Cerebellar nuclear complex (tissue), 1 donor: ENCODE results near the gene TLR6.
"Not testable (repeated sequence)": the region's sequence is repeated elsewhere in the genome, so short reads cannot be mapped to it uniquely, and the experiment has no call there.

ENCODE experiments used
- DNase-seq, 2 experiments: peaks; one replicate each; lab custom pipeline; 2025; lab: John Stamatoyannopoulos, UW

TLR6 gene

DNA sequence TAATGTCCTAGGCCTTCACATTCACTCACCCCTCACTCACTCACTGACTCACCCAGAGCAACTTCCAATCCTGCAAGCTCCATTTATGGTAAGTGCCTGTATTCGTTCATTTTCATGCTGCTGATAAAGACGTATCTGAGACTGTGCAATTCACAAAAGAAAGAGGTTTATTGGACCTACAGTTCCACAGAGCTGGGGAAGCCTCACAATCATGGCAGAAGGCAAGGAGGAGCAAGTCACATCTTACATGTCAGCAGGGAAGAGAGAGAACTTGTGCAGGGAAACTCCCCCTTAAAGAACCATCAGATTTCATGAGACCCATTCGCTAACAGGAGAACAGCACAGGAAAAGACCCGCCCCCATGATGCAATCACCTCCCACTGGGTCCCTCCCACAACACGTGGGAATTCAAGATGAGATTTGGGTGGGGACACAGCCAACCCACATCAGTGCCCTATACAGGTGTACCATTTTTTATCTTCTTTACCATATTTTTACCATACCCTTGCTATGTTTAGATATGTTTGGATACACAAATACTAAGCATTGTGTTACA lies 33.8 kb downstream of the TLR6 start:
- DNase-seq: no peak

DNA sequence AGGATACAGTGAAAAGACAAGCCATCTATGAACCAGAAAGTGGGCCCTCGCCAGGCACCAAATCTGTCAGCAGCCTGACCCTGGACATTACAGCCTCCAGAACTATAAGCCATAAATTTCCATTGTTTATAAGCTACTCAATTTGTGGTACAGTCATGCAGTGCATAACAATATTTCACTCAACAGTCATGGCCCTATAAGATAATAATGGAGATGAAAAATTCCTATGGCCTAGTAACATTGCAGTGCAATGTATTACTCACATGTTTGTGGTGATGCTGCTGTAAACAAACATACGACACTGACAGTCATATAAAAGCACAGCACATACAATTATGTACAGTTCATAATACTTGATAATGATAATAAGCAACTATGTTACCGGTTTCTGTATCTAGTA lies 34.9 kb downstream of the TLR6 start:
- no peak for DNase-seq

DNA sequence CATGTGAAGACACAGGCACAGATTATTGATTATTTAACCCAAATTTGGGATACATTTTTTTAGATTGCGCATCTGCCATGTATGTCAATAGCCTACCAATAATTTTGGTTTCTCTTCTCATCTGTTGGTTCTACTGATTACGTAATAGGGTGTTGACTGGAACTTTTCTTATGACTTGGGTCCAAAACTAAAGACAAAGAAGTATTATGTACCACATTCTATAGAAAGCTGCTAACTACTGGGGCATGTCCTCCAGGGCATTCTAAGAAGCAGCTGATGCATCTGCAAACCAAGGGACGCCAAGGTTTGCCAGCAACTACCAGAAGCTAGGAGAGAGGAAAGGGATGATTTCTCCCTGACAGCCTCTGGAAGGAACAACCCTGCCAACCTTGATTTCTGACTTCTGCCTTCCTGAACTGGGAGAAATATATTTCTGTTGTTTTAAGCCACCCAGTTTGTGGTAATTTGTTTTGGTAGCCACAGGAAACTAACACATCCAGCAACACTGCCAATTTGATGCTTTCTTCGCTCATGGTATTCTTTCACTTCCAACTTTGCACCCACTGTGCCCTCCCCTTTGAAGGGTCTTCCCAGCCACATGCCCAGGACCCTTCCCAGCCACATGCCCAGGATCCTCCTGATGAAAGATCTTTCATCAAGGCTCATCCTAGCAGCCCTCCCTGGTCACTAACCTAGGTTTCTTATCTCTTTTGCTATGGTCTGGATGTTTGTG lies 36.1 kb downstream of the TLR6 start:
- DNase-seq: no peak

DNA sequence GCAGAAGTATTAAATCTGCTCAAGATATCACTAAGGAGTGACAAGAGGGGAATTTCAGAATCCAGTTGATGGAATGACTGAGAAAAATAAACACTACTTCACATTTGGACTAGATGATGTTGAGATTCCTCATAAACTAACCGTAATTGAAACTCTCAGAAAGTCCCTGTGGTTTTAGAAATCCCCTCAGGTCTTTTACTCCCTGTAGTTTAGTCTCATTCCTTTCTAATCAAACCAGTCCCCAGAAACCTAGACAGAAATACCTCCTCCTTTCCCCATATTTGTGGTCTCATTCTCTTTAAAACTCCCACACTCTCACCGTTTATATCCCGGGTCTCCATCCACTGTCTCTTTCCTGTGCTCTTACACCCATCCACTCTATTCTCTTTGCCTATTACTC lies 37.0 kb downstream of the TLR6 start:
- no peak for DNase-seq

DNA sequence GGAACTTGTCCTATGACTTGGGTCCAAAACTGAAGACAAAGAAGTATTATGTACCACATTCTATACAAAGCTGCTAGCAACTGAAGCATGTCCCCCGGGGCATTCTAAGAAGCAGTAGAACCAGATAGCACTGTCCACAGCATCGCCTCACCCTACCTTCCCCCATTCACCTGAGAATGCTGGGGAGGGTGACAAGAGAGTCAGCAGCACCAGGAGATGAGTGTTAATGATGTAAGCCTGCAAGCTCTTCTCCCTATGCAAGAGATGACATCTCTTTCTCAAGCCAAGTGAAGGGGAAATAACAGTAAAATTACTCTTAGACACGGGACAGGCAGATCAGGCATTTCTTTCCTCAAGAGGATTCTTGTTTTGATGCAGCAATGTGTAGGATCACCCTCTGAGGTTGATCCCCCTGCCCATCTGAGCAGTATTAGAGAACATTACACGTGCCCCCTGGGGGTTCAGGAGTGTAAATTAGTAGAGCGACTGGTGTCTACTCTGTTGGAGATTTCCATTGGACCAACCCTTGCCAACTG lies 38.1 kb downstream of the TLR6 start:
- DNase-seq: no peak

DNA sequence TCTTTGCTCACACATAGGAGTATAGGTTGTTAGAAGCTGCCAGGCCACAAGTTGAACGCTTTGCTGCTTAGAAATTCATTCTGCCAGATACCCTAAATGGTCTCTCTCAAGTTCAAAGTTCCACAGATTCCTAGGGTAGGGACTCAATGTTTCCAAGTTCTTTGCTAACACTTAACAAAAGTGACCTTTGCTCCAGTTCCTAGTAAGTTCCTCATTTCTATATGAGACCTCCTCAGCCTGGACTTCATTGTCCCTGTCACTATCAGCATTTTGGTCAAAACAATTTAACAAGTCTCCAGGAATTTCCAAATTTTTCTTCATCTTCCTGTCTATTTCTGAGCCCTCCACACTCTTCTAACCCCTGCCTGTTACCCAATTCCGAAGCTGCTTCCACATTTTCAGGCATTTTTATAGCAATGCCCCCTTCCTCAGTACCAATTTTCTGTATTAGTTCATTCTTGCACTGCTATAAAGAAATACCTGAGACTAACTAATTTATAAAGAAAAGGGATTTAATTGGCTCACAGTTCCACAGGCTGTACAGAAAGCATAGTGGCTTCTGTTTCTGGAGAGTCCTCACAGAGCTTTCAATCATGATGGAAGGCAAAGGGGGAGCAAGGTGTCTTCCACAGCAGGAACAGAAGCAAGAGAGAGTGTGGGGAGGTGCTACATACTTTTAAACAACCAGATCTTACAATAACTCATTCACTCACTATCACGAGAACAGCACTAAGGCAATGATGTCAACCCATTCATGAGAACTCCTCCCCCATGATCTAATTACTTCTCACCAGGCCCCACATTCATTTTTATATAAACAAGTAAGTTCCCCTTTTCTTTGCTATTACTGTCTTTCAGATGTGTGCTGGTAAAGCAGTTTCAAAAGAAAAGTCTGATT lies 40.5 kb downstream of the TLR6 start:
- no peak for DNase-seq

DNA sequence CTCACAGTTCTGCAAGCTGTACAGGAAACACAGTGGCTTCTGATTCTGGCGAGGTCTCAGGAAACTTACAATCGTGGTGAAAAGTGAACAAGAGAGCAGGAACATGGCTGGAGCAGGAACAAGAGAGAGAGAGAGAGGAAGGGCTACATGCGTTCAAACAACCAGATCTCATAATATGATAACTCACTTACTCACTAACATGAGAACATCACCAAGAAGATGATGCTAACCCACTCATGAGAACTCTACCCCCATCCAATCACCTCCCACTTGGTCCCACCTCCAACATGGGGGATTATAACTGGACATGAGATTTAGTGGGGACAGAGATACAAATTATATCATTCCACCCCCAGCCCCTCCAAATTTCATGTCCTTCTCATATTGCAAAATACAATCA lies 42.2 kb downstream of the TLR6 start:
- no peak for DNase-seq

DNA sequence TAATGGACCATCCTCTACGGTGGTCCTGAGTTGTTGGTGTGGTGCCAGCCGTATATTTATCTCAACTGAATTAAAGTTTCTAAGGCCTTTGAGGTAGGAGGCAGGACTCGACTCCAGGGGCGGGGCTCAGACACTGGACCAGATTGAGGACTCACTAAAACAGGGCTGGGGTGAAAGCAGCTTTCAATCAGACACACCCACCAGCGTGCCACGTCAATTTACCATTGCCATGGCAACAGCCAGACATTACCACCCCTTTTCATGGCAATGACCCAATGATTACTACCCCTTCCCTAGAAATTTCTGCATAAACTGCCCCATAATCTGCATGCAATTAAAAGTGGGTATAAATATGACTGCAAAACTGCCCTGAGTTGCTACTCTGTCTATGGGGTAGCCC lies 45.3 kb downstream of the TLR6 start:
- DNase-seq: no peak

DNA sequence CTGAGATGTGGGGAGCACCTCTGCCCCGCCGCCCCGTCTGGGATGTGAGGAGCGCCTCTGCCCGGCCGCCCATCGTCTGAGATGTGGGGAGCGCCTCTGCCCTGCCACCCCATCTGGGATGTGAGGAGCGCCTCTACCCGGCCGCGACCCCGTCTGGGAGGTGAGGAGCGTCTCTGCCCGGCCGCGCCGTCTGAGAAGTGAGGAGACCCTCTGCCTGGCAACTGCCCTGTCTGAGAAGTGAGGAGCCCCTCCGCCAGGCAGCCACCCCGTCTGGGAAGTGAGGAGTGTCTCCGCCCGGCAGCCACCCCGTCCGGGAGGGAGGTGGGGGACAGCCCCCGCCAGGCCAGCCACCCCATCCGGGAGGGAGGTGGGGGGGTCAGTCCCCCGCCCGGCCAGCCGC lies 49.2 kb downstream of the TLR6 start:
- not testable (repeated sequence) for DNase-seq

DNA sequence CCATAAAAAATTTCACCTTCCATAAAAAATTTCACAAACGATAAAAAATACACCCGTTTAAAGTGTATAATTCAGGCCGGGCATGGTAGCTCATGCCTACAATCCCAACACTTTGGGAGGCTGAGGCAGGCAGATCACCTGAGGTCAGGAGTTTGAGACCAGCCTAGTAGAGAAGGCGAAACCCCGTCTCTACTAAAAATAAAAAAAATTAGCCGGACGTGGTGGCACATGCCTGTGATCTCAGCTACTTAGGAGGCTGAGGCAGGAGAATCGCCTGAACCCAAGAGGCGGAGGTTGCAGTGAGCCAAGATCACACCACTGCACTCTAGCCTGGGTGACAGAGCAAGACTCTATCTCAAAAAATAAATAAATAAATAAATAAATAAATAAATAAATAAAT lies 50.4 kb downstream of the TLR6 start:
- DNase-seq: not testable (repeated sequence)

DNA sequence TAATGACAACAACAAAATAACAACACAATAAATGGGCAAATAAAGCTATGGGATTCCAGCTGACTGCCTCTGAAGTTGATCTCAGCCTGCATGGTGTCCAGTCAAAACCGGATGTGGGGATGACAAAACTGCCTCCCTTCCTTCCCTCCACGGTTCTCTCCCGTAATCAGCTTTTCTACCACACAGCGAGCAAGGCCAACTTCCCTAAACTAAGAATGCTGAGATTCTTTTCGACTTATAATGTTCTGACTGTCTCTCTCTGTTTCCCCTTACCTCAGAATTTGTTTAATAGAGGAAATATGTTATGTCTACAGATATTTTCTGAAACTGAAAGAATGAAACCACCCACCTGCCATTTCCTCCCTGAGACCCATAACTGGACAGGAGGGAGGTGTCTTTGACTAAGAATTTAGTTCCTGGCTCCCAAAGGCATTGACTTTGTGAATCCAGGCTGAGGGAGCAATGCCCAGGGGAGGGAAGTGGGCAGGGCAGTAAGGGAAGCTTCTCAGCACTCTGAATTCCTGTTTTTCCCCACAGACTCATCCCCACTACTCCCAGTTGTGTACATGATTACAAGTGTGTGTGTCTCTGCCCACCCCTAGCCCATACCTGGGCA lies 51.0 kb downstream of the TLR6 start:
- DNase-seq: no peak

DNA sequence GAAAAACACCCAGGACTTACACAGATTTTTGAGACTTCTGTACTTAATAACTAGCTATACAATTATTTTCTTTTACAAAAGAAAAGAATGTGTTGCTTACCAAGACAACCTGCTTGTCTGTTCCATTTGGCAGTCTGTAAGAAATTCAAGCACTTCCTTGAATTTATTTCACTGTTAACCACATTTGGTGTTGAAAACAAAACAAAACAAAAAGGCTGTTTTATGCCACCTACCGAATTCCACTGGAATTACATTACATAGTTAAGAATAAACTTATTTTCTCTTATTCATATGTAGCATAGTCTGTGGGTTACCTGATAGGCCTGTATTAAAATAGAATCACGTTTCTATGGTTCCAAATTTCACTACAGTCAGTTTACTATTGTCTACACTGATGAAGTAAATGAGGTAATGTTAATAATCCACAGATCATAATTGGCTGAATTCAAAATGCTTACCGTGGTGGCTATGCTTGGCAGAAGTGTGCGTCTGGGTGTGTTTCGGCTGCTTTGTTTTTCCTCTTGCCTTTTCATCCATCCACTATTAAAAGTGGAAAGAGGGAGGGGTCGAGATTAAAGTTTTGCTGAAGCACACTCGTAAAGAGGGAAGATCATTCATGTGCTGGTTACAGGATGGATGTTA lies 51.8 kb downstream of the TLR6 start, which contains the start of gene TLR1:
Gene TLR1 (minus strand): TSS at position 138 of the 642 bp plus-strand sequence. CDS start 5,960 bp downstream, outside the sequence.
- DNase-seq: no peak

DNA sequence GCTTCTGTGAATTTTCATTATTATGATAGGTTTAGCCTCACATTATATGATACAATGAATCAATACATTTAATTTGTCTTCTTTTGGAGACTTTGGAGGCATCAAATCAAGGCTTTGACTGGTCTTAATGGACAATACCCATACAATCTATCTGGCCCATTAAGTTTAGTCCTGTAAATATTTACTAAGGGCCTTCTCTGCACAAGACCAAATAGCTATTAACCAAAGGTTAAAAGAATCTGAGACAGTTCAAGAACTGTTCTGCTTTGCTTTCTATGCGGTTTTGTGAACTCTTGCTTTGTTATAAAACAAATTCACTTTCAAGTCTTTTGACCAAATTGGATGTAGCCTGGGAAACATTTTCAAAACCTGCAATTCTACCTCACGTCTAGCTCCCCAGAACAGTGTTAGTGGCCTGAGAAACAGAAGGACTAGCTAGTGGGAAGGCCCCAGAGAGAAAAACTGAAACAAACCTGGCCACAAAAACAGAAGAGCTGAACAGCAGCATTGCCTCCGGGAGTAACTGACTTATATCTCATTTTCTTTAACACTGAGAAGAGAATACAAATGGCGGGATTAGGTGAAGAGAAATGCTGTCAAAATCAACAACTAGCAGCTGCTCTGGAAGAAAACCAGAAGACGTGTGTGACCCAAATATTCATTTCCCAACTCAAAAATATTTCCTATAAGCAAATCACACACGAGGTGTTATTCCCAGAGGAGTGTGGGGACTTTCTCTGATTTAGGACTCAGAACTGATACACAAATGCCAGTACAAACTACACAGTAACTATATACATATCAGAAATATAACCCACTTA lies 52.6 kb downstream of the TLR6 start:
- DNase-seq: no peak

DNA sequence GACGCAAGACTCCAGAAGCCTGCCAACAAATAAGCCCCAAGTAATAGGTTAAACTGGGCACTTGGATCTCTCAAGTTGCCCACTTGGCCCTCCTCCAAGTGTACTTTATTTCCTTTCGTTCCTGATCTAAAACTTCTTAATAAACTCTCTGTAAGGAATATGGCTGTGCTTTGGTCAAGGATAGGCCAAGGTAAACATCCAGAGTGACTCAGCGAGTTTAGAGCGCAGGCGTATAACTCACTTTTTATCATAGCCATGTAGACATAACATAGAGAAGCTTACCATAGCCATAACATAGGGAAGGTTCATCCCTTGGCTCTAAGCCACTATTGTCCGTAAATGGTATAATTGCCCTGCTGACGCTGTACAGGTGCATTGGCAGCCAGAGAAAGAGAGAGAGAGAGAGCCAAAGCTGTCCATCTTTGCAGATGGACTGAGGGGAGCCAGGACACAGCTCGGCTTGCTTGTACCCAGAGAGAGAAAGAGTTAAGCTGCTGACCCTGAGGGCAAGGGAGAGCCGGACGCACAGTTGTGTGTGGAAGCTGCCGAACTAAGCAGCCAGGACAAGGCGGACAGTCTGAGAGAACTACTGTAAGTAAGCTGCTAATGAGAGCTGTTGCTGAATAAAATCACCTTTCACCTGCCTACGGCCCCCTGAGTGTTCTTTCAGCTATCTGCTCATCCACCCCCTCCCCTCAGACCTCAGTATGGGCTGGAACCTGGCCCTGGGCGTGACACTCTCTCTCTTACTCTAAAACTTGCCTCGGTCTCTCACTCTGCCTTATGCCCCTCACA lies 53.9 kb downstream of the TLR6 start:
- no peak for DNase-seq

DNA sequence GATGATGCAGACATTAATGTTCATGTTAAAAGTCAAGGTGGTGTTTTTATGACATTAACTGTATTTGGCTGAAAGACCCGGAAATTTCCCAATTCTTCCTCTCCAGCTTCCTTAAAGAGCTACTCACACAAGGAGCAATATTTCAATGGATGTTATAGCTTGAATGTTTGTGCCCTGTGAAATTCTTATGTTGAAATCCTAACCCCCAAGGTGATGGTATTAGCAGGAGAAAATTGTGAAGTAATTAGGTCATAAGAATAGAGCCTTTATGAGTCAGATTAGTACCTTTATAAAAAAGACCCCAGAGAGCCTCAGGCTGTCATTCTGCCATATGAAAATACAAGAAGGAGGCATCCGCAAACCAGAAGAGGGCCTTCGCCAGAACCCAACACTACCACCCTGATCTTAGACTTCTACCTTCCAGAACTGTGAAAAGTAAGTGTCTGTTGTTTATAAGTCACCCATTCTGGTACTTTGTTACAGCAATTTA lies 55.6 kb downstream of the TLR6 start:
- DNase-seq: no peak

DNA sequence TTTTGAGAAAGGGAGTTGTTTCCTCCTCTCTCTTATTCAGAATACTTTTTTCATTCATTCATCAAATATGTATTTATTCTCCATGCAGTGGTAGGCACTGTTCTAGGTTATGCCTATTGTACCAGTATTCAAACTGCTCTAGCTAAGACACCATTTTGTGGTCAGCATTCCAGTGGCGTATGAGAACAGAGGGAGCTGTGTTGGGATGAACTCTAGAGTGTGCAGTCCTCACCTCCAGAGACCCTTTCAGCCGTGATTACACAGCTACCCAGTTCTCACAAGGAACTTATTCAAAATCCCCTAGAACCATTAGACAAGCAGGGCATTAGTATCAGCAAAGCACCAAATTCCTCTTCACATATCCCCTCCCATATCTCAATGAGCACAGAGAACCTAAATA lies 56.3 kb downstream of the TLR6 start:
- no peak for DNase-seq

DNA sequence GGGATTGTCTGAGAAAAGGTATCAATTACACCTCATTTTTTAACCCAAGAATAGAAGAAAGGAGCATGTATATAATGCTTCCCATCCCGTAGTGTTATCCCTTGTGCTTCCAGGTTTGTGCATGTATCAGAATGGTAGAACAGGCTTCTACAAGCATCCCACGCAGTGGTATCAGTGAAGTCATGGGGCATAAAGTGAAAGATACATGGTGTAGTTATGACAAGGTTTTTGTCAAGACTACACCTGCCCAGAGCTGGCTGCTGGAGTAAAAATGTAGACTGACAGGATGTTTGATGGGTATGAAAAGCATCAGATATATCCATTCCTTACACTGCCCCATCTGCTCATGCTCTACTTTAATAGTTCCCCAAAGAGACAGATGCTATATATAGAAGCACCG lies 61.5 kb downstream of the TLR6 start:
- DNase-seq: no peak

DNA sequence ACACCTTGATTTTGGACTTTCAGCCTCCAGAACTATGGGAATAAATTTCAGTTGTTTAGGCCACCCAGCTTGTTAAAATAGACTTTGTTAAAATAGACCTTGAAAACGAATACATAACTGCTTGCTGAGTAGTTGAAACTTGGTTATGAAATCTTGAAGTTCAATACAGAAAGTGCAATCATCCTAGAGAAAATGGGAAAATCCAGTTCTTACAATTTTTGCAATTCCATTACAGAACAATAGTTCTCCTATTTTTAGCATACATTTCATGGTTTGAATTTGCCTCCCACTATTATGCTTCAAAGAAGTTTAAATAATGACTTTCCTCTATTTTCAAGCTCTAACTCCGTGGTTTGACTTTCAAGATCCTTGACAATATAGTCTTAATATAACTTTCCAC lies 62.6 kb downstream of the TLR6 start:
- DNase-seq: no peak

DNA sequence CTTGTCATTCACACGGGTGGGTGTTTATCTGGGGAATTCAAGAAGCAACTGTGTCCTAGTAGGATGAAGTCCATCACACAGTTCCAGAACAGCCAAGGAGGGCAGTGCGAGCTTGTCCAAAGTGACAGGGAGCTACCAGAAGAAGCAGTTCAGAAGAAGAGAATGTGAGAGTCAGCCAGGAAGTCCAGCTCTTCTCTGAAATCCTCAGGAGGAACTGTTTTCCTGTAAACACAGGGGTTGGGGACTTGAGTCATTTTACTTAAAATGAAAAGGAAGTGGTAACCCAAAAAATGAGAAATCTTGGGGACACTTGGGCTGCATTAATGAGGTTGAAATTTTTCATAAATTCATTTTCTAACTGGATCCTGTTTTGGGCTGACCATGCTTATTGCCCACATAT lies 65.6 kb downstream of the TLR6 start:
- DNase-seq: no peak

DNA sequence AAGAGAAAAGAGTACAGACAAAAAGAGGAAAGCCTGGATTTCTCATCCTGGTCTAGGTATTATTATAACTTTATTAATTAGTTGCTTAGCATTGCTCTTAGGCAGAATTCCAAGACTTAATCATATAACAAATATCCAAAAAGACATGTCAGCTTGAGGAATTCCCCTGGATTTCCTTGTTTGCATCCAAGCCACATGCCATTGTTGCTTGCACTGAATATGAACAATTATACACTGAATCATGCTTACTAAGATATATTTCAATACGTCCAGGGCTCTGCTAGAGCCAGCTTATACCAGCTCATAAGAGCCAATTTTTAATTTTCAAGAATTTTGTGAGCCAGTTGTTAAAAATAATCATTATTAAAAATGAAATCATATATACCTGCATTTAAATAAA lies 68.3 kb downstream of the TLR6 start:
- DNase-seq: no peak
